Activated naive CD4-positive, alpha-beta T cell treated with anti-CD3 and anti-CD28 coated beads, Interleukin-2, amount 50 U/mL, for 72 hours (primary cell): Measurements from ENCODE around the gene FAM83F. TPM values are rescaled to one million over a fixed set of nuclear protein-coding genes. Genes with fewer than 3 reads are reported as not detected.
"Not testable (repeated sequence)": the region's sequence is repeated elsewhere in the genome, so short reads cannot be mapped to it uniquely, and the experiment has no call there.

Source experiments
- ATAC-seq, 2 donors: fragments of 150-1000 bp; cut with Tn5 transposase; 2 replicates each; pipeline ENCODE4 v1.10.0; 2021; ENCODE audit warnings: mild to moderate bottlenecking in 2 of 2, moderate library complexity in 2 of 2
- DNase-seq, 2 donors: peaks; one replicate each; pipeline ENCODE4 v3.0.0; 2021 to 2022; ENCODE audit warnings: low spot score in 2 of 2
- H3K27ac Mint-ChIP-seq, 2 donors: one replicate each; pipeline ENCODE4 v1.8.0; 2022; ENCODE audit warnings: mild to moderate bottlenecking in 2 of 2, mixed read lengths in 2 of 2
- H3K36me3 Mint-ChIP-seq, 2 donors: one replicate each; pipeline ENCODE4 v1.8.0; 2022; ENCODE audit warnings: mixed read lengths in 2 of 2
- H3K9me3 Mint-ChIP-seq, 2 donors: one replicate each; pipeline ENCODE4 v1.8.0; 2022; ENCODE audit warnings: mixed read lengths in 2 of 2
- total RNA-seq, 2 donors: library from RNA; stranded (reverse); gene quantifications; one replicate each; pipeline ENCODE4 v1.2.3, GENCODE V29; 2022

Gene FAM83F
- total RNA-seq, 2 donors from 2014 or later = 1.1 TPM

DNA sequence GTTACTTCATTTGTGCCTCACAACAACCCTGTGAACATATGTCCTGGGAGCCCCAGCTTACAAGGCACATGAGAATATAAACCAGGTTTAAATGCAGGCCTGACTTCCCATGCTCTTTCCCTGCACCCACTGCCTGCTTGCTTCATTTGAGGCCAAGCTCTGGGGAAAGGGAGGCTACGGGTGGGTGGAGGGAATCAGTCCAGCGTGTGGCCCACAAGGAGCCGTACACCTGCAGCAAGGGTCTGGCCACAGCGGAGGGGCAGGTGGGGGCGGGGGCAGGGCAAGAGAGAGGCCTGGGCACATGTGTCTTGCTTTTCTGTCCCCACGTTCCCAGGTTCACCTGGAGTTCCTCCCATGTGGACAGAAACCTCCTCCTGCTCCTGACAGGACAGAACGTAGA lies 26.2 kb downstream of the FAM83F start:
- ATAC-seq (no peak), DNase-seq (no peak)
- H3K36me3 Mint-ChIP-seq = no peaks in the 10 kb centered on the region
- no peak overlapping the region for H3K27ac Mint-ChIP-seq
- H3K9me3 Mint-ChIP-seq = no peaks in the 10 kb centered on the region

DNA sequence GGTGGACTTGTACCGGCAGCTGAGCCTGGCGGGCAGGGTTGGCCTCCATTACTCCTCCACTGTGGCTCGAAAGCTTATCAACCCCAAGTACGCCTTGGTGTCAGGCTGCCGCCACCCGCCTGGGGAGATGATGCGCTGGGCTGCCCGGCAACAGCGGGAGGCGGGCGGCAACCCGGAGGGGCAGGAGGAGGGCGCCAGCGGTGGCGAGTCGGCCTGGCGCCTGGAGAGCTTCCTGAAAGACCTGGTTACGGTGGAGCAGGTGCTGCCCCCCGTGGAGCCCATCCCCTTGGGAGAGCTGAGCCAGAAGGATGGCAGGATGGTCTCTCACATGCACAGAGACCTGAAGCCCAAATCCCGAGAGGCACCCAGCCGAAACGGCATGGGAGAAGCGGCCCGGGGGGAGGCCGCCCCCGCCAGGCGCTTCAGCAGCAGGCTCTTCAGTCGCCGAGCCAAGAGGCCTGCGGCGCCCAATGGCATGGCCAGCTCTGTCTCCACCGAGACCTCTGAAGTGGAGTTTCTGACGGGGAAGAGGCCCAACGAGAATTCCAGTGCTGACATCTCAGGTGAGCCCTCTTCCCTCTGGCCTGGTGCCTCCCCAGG lies 26.7 kb downstream of the FAM83F start:
- Mint-ChIP-seq H3K9me3 (no peaks in the 10 kb centered on the region), H3K36me3 (no peaks in the 10 kb centered on the region), H3K27ac (no peak overlapping the region)
- ATAC-seq (no peak), DNase-seq (no peak)

DNA sequence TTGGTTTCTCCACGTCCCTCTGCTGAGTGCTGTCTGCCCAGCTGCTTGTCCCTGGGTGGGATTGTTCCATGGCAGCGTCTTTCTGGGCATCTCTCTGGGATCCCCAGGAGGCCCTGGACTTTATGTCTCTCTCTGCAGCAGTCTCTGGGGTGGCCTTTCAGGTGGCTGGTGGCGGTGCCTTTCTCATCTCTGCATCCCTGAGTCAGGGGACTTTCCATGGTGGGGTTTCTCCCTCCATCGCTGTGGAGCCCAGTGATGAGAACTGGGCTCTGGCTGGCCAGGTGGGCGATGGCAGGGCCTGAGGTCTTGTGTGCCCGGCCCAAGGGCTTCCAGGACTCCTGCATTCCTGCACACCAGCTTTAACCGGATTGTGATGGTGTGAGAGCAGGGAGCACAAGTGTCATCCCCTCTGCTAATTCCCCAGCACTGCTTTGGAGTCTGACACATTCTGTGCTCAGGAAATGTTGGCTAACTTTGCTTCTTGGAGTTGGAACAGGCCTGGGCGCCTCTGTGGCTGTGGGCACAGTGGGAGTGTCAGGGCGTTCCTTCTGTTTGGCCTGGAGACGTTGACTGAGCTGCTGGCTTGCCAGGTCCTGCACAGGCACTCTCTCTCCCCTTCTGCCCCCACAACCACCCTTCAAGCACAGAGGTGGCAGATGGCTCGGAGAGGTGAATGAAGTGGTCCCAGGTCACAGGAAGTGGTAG lies 27.9 kb downstream of the FAM83F start:
- H3K9me3 Mint-ChIP-seq = no peaks in the 10 kb centered on the region
- no peak overlapping the region for H3K27ac Mint-ChIP-seq
- DNase-seq (no peak), ATAC-seq (peak in 1 of 2 donors; percentile 47)
- no peaks in the 10 kb centered on the region for H3K36me3 Mint-ChIP-seq

DNA sequence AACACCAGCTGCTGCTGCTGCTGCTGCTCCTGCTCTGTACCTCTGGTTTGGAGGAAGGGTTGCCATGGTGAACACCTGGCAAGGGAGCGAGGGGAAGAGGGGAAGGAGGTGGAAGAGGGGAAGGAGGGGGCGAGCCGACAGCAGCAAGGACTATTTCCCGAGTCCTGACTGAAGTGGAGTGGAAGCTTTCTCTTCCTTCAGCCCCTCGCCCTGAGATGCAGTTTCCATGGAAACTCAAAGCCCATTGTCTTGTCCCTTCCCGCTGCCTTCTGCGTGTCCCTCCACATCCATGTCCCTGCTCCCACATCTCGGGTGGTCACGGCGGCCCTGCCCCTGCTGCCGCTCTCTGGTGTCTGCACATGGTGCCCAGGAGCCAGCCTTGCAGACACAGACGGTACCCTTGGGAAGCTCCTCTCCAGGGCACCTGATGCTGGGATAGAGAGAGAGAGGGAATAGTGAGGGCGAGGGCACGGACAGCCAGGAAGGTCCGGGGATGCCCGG lies 28.6 kb downstream of the FAM83F start:
- DNase-seq (no peak), ATAC-seq (no peak)
- H3K27ac Mint-ChIP-seq = no peak overlapping the region
- no peaks in the 10 kb centered on the region for H3K9me3 Mint-ChIP-seq
- no peaks in the 10 kb centered on the region for H3K36me3 Mint-ChIP-seq

DNA sequence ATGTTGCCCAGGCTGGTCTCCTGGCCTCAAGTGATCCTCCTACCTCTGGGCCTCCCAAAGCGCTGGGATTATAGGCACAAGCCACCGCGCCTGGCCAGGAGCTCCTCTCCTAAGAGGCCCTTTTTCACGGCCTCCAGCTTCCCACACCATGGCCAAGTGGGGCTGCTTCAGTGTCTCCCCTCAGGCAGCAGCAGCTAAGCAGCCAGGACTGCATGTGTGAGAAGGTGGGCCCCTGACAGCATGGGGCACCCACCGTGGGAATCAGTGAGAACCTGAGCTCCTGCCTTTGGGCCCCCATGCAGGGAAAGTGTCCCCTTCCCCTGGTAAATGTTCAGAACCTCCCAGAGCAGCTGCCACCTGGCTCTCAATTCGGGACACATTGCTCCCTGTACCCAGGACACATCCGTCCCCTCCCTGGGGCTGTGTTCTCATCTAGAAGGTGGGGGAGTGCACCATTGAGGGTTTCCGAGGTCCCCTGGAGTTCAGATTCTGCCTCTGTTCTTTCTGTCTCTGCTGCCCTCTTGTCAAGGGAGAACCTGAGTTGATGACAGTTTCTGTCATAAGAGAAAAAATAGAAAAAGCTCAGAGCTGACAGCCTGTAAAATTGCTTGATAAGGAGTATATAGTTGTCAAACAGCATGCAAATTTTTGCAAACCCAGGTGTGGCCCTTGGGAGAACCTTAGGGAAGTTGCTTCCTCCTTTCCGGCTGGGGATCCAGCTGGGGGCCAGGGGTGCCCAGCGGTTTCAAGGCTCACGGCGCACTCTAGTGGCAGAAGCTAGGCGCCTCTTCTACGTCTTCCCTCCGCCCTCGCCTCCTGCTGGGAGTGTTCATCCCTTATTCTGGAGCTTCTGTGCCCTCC lies 29.7 kb downstream of the FAM83F start:
- ATAC-seq (peak; percentile 90 to 91), DNase-seq (peak in 1 of 2 donors; percentile 66)
- peak overlapping the region in 1 of 2 donors; percentile 80 for H3K27ac Mint-ChIP-seq
- H3K36me3 Mint-ChIP-seq = no peaks in the 10 kb centered on the region
- H3K9me3 Mint-ChIP-seq = no peaks in the 10 kb centered on the region

DNA sequence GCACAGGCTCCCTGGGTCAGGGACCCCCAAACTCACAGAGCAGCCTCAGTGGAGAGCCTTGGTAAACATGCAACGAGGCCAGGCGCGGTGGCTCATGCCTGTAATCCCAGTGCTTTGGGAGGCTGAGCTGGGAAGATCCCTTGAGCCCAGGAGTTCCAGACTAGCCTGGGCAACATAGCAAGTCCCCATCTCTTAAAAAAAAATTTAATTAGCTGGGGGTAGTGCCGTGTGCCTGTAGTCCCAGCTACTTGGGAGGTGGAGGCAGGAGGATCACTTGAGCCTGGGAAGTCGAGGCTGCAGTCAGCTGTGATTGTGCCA lies 30.3 kb downstream of the FAM83F start:
- H3K36me3 Mint-ChIP-seq, DNase-seq, H3K9me3 Mint-ChIP-seq, H3K27ac Mint-ChIP-seq, ATAC-seq: not testable (repeated sequence)

DNA sequence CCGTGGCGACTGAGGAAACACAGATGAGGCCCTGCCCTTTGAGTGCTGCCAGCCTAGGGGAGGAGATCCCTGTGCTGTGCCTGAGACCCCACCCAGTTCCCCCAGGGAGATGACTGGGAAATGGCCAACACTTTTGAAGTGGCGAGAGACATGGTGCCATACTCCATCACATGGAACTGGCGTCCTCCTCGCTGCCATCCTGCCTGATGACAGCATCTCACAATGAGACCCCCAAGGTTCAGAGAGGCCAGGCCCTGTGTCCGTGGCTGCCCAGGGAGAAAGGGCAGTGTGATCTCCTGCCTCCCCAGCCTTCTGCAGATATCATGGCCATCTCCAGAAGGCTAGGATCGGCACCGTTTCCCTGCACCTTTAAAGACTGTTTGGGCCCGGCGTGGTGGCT lies 31.1 kb downstream of the FAM83F start:
- Mint-ChIP-seq H3K9me3 (no peaks in the 10 kb centered on the region), H3K27ac (no peak overlapping the region), H3K36me3 (no peaks in the 10 kb centered on the region)
- ATAC-seq (no peak), DNase-seq (no peak)

DNA sequence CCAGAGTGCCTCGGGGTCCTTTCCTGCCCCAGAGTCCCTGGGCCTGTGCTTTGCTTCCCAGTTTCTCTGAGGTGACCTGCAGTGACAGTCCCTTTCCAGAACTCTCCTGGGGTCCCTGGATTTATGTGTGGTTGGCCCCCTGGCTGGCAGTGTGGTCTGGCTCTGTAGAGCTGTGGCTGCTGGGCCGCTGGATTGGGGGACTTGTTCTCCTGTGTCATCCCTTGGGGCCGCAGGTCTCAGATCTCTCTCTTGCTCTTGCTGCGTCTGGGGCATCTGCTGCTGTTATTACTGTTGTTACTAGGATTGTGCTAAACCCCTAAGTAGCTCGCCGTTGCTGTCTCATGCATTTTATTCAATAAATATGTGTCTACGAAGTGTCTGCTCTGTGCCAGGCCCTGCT lies 31.9 kb downstream of the FAM83F start:
- DNase-seq (no peak), ATAC-seq (no peak)
- H3K9me3 Mint-ChIP-seq = no peaks in the 10 kb centered on the region
- peak overlapping the region; percentile 30 to 69 for H3K27ac Mint-ChIP-seq
- no peaks in the 10 kb centered on the region for H3K36me3 Mint-ChIP-seq

DNA sequence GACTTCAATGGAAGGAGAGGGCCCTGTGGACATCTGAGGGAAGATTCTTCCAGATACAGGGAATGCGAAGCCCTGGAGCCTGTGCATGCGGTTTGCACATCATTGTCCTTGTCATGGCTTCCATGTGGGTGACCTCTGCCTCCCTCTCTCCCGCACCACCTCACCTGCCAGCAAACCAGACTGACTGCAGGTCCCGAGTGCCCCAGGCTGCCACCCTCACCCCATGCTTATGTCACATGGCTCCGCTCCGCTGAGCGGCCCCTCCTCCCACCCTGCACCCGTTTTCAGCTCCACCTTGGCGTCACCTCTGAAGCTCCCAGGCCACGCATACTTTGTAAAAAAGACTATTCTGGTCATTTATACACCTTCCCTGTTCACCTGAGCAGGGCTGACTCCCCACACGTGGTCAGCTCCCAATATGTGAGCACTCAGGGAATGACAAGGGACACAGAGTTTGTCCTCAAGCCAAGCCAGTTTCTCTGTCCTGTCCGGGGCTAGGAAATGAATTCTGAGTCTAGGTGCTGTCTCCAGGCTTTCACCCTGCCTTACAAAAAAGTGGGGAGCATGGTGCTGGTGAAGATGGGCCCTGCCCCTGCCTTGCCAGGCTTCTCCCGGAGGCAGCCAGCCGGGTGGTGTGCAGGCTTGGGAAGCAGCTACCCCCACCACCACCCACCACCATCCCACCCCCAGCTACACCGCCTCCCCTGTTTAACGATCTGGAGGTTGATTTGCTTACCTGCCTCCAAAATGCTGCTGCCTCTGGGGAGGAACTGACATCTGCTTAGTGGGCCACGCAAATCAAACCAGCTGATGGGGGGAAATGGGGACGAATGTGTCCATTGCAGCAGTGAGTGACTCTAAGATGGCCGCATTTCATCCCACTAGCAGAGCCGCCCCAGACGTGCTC lies 32.7 kb downstream of the FAM83F start:
- Mint-ChIP-seq H3K27ac (no peak overlapping the region), H3K36me3 (no peaks in the 10 kb centered on the region), H3K9me3 (no peaks in the 10 kb centered on the region)
- ATAC-seq (no peak), DNase-seq (no peak)

DNA sequence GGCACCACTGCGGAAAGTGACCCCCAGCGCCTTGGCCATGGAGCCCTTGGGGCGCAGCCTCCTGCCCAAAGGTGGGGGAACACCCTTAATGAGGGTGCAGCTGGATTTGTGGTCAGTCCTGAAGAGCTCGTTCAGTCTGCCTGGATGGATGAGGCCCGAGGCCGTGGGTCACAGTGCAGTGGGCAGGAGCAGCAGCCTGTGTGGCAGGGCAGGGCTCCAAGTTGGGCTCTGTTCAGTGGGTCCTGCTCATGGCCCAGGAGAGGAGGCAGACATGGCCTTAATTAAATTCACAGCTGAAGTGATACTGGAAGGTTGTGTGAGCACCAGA lies 33.3 kb downstream of the FAM83F start:
- DNase-seq (no peak), ATAC-seq (no peak)

DNA sequence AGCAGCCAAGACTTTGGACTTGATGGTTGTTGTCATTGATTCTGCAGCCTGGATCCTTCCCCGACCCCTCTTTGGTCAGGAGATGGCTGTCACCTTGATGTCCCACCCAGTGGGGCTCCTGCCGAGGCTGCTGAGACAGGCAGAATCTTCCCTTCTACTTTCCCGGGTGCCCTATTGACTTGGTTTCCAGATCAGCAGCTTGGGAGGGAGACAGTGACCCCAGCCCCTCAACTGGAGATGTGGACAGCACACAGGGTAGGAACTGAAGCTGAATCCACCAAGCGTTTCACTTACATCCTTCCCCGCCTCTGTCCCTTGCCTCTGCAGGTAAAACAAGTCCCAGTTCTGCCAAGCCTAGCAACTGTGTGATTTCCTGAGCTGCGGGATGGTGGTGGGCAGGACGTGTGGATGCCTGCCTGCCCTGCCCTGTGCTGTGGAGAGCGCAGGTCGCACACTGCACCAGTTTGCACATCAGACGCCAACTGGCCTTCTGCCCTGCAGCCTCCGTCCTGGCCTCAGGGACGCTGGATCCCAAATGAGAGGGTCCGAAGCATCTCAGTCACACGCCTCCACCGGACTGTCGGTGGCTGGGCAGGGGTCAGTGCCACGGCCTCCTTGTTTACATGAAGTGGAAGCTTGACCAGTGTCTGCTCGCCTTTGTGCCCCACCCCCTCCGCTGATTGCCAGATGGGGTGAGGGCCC lies 34.6 kb downstream of the FAM83F start:
- Mint-ChIP-seq H3K27ac (no peak overlapping the region), H3K9me3 (no peaks in the 10 kb centered on the region), H3K36me3 (no peaks in the 10 kb centered on the region)
- ATAC-seq (no peak), DNase-seq (no peak)

More for the DNA sequence above, 33.3 kb downstream of the FAM83F start:
- H3K27ac Mint-ChIP-seq = no peak overlapping the region
- H3K9me3 Mint-ChIP-seq = no peaks in the 10 kb centered on the region
- H3K36me3 Mint-ChIP-seq = no peaks in the 10 kb centered on the region

DNA sequence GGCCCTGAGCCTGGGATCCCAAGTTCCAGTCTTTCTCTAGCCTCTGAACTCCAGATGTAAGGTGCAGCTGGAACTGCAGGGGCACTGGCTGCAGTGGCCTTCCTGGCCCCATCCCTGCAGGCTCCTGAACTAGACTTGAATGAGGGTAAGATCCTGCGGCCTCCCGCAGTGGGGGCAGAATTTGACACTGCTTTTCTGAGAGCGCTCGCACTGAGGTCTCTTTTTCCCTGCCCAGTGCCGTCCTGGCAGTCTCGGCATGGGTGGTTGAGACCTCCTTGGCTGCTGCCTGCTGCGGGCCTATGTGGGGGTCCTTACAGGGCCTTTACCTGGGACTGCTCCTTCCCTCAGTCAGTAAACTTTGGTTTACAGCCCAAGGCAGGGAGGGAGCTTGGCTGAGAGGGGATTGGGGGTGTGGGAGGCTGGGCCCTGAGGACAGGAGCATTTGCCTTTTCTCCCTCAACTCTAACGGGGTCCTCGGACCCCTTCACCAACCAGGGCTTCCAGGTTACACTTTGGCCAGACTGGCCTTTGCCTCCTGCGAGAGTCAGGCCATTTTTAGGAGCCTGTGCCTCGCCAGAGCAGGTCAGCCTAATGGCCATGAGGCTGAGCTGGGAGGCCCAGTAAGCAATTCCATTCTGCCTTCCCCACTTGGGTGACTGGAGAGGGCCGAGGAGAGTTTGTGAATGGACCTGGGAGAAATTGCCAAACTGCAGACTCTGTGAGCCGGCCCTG lies 35.4 kb downstream of the FAM83F start:
- H3K36me3 Mint-ChIP-seq = no peaks in the 10 kb centered on the region

DNA sequence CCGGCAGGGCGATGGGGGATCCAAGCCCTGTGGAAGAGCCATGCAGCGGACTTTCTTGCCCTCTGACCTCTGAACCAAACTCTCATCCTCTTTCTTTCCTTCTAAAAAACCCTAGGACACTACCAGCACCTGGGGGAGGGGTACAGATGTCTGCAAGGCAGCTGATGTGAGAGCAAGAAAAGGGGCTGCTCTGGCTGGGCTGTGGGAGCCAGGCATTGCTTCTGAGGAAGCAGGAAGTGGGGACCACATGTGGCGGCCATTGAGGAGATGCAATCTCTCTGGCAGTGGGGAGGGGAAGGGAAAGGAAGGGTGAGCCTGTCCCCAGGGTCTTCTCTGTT lies 36.0 kb downstream of the FAM83F start:
- no peak for DNase-seq
- H3K36me3 Mint-ChIP-seq = no peaks in the 10 kb centered on the region
- H3K27ac Mint-ChIP-seq = peak overlapping the region in 1 of 2 donors; percentile 9
- H3K9me3 Mint-ChIP-seq = no peaks in the 10 kb centered on the region
- ATAC-seq = no peak

More for the DNA sequence above, 35.4 kb downstream of the FAM83F start:
- ATAC-seq (no peak), DNase-seq (no peak)
- no peaks in the 10 kb centered on the region for H3K9me3 Mint-ChIP-seq
- H3K27ac Mint-ChIP-seq = no peak overlapping the region

DNA sequence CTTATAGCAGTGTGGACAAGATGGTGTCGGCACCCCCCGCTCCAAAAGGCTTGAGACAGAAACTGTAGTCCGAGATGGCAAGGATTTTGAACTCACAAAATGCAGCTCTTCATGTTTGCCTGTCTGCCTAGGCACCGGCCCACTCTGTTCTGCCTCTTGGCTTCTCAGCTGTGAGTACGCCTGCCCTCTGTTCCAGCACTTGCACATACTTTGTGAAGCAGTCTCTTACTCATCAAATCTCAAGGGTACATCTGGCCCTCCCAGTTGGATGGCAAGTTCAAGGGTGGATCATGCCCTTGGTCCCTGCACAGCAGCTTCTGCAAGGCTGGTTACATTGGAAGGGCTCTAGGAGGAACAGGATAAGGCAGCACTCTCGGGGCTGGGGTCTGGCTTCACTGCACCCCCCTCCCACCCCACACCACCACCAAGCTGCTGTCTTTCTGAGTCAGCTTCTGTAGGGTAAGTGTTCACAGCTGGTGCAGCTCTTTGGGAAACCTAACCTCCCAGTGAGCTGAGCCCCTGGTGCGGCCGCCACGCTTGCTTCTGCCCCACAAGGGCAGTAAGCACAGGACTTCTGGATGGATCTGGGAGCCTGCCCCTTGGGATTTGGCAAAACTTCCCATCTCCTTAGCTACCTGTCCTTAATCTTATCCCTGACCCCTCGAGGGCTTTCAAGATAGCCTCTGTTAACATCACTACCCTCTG lies 37.2 kb downstream of the FAM83F start:
- peak overlapping the region; percentile 23 to 29 for H3K27ac Mint-ChIP-seq
- no peaks in the 10 kb centered on the region for H3K9me3 Mint-ChIP-seq
- ATAC-seq (no peak), DNase-seq (no peak)
- no peaks in the 10 kb centered on the region for H3K36me3 Mint-ChIP-seq
